ENCODE data around the gene EGLN2. TPM values are rescaled to one million over a fixed set of nuclear protein-coding genes. Genes with fewer than 3 reads are reported as not detected.
"Not testable (repeated sequence)": the region's sequence is repeated elsewhere in the genome, so short reads cannot be mapped to it uniquely, and the experiment has no call there.

EGLN2 gene
- total and polyA plus RNA-seq, 2 of the 4 experiments (the other 2 are of a cell fraction), result 54.1 to 60.2 TPM

- Histone ChIP-seq H3K56ac (ENCODE audit: extremely low read depth, insufficient read depth, low read length) (no peak overlapping the region), H3K4me2 (ENCODE audit: low read depth, low read length) (no peak overlapping the region), H4K91ac (ENCODE audit: insufficient read depth, low read depth, low read length) (no peak overlapping the region), H2AK9ac (replicated peaks; ENCODE audit: low read depth, low read length, poor library complexity) (no peak overlapping the region), H3K14ac (replicated peaks; ENCODE audit: low read depth, low read length) (no peak overlapping the region), H2AK5ac (ENCODE audit: low read depth, low read length) (no peak overlapping the region), H3K23ac (ENCODE audit: low read depth, low read length) (no peak overlapping the region), H2BK120ac (ENCODE audit: low read depth, low read length) (no peak overlapping the region), H3K9me3 (ENCODE audit: control insufficient read depth, insufficient read depth, low read length) (no peaks in the 10 kb centered on the region), H3K9ac (ENCODE audit: low read depth, low read length) (no peak overlapping the region), H2BK5ac (ENCODE audit: low read depth, low read length, poor library complexity, severe bottlenecking) (no peak overlapping the region), H3K79me1 (ENCODE audit: low read depth in 1 of 2, low read length in 2 of 2) (no peaks in the 10 kb centered on the region), H3K27me3 (ENCODE audit: control insufficient read depth, insufficient read depth, low read length) (no peaks in the 10 kb centered on the region), H3K18ac (ENCODE audit: low read depth, low read length) (no peak overlapping the region), H3K9me1 (ENCODE audit: insufficient read depth, low read length) (peaks cover 5% of the 10 kb centered on the region; the same call in 1 of the 2 replicates), H2BK20ac (ENCODE audit: low read depth, low read length) (no peak overlapping the region), H3K4me1 (ENCODE audit: control insufficient read depth, insufficient read depth, low read length) (peaks cover 5% of the 10 kb centered on the region), H3K36me3 (ENCODE audit: control insufficient read depth, insufficient read depth, low read length) (peaks cover 15% of the 10 kb centered on the region), H3K4ac (ENCODE audit: low read depth, low read length) (no peak overlapping the region), H4K20me1 (ENCODE audit: insufficient read depth, low read length) (no peaks in the 10 kb centered on the region), H2AFZ (replicated peaks; ENCODE audit: low read length, poor library complexity) (no peak overlapping the region), H4K5ac (ENCODE audit: low read depth, low read length) (no peak overlapping the region), H2BK15ac (ENCODE audit: low read depth, low read length) (no peak overlapping the region), H3K27ac (ENCODE audit: insufficient read depth, low read length) (no peak overlapping the region), H4K8ac (ENCODE audit: low read depth in 2 of 2, low read length in 2 of 2) (no peak overlapping the region), H3K4me3 (ENCODE audit: insufficient read depth, low read depth, low read length) (no peak overlapping the region)
- intact Hi-C loops (cut with micrococcal nuclease), result no loop called here
- ATAC-seq (ENCODE audit: low read depth), result no peak
- no TSS peak for BruUV-seq (replicated peaks)
- CTCF ChIA-PET, result no interaction called here
- no peak for TF ChIP-seq SMC3 (IDR thresholded peaks at IDR 0.05; ENCODE audit: low read depth, low read length)
- POLR2A ChIA-PET (ENCODE audit: unreplicated experiment), result no interaction called here
- DNase-seq, result no peak
- dilution Hi-C loops (cut with HindIII; ENCODE audit: low sequenced_read_pairs, unreplicated experiment), result no loop called here
- in situ Hi-C loops (cut with MboI; ENCODE audit: low sequenced_read_pairs), result no loop called here
Measured at GRCh38 chr19:40829205-40829604, 30.2 kb downstream of the EGLN2 start.

GRCh38 chr19:40830741-40831140, 31.8 kb downstream of the EGLN2 start:
- H2BK120ac ChIP-seq (ENCODE audit: low read depth, low read length); in situ Hi-C loops (cut with MboI; ENCODE audit: low sequenced_read_pairs); H3K4me1 ChIP-seq (ENCODE audit: control insufficient read depth, insufficient read depth, low read length); DNase-seq; H3K9me3 ChIP-seq (ENCODE audit: control insufficient read depth, insufficient read depth, low read length); POLR2A ChIA-PET (ENCODE audit: unreplicated experiment); H3K27me3 ChIP-seq (ENCODE audit: control insufficient read depth, insufficient read depth, low read length); H4K8ac ChIP-seq (ENCODE audit: low read depth in 2 of 2, low read length in 2 of 2); H4K5ac ChIP-seq (ENCODE audit: low read depth, low read length); H3K4me3 ChIP-seq (ENCODE audit: insufficient read depth, low read depth, low read length); H3K4me2 ChIP-seq (ENCODE audit: low read depth, low read length); CTCF ChIA-PET; intact Hi-C loops (cut with micrococcal nuclease); H4K91ac ChIP-seq (ENCODE audit: insufficient read depth, low read depth, low read length); H3K27ac ChIP-seq (ENCODE audit: insufficient read depth, low read length); H3K79me1 ChIP-seq (ENCODE audit: low read depth in 1 of 2, low read length in 2 of 2); H2BK5ac ChIP-seq (ENCODE audit: low read depth, low read length, poor library complexity, severe bottlenecking); H3K9me1 ChIP-seq (ENCODE audit: insufficient read depth, low read length); H2BK15ac ChIP-seq (ENCODE audit: low read depth, low read length); H3K9ac ChIP-seq (ENCODE audit: low read depth, low read length); H2BK20ac ChIP-seq (ENCODE audit: low read depth, low read length); H2AK9ac ChIP-seq (replicated peaks; ENCODE audit: low read depth, low read length, poor library complexity); dilution Hi-C loops (cut with HindIII; ENCODE audit: low sequenced_read_pairs, unreplicated experiment); H3K4ac ChIP-seq (ENCODE audit: low read depth, low read length); BruUV-seq (replicated peaks); H2AFZ ChIP-seq (replicated peaks; ENCODE audit: low read length, poor library complexity); H3K14ac ChIP-seq (replicated peaks; ENCODE audit: low read depth, low read length); H3K23ac ChIP-seq (ENCODE audit: low read depth, low read length); H3K56ac ChIP-seq (ENCODE audit: extremely low read depth, insufficient read depth, low read length); ATAC-seq (ENCODE audit: low read depth); H4K20me1 ChIP-seq (ENCODE audit: insufficient read depth, low read length): not testable (repeated sequence)
- peaks cover 15% of the 10 kb centered on the region for H3K36me3 ChIP-seq (ENCODE audit: control insufficient read depth, insufficient read depth, low read length)
- 0 out of 2 replicates have a peak overlapping the region, but pooled peaks have one; percentile 3 for H2AK5ac ChIP-seq (ENCODE audit: low read depth, low read length)
- WGBS, 2 experiments (ENCODE audit: extremely low coverage in 2 of 2, insufficient read length in 1 of 2), result 93% methylated on average over 3 of the region's 16 CpGs; no CpG with 5 or more reads in 1 of the 2 experiments
- H3K18ac ChIP-seq (ENCODE audit: low read depth, low read length), result 0 out of 2 replicates have a peak overlapping the region, but pooled peaks have one; percentile 47
